ENCODE data around the gene TANGO2. TPM values are rescaled to one million over a fixed set of nuclear protein-coding genes. Genes with fewer than 3 reads are reported as not detected.

The TANGO2 gene
- polyA plus RNA-seq, 1 donor from 2014 or later: 12.7 TPM

DNA sequence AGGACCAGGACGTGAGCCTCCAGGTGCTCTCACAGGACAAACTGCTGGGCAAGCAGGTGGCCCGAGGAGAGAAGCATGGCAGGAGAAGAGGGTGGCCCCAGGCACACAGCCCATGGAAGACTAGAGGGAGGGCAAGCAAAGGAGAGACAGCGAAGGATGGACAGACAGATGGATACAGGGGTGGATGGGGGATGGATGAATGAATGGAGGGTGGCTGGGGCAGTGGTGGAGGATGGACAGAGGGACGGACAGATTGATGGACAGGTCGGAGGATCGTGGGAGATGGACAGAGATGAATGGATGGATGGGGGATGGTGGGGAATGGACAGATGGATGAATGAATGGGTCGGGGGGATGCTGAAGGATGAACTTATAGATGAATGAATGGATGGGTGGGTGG, 27.0 kb upstream of the TANGO2 start:
- Histone ChIP-seq H3K27me3 (ENCODE audit: insufficient read depth, low read depth, low read length) (no peaks in the 10 kb centered on the region), H3F3A (ENCODE audit: insufficient read depth, low read length, poor library complexity, severe bottlenecking) (no peaks in the 10 kb centered on the region), H3K9me2 (ENCODE audit: insufficient read depth, low read length) (no peaks in the 10 kb centered on the region), H3K9ac (ENCODE audit: low read length) (no peak overlapping the region), H3K9me3 (ENCODE audit: low read length) (no peaks in the 10 kb centered on the region), H4K20me1 (ENCODE audit: insufficient read depth) (no peaks in the 10 kb centered on the region), H3K4me2 (ENCODE audit: low read length) (no peak overlapping the region), H3K79me2 (replicated peaks; ENCODE audit: insufficient read depth, low read length) (no peaks in the 10 kb centered on the region), H3K36me3 (ENCODE audit: insufficient read depth, low read length) (no peaks in the 10 kb centered on the region), H3K27ac (ENCODE audit: low read length) (no peak overlapping the region), H2AFZ (ENCODE audit: low read depth, low read length) (no peak overlapping the region), H3K4me3 (ENCODE audit: low read length) (no peak overlapping the region)
- no peak for TF ChIP-seq RAD21 (conservative IDR thresholded peaks at IDR 0.05)
- TF ChIP-seq TAF1 (IDR thresholded peaks at IDR 0.05; ENCODE audit: low read depth): no peak
- no peak for TF ChIP-seq CTCF (IDR thresholded peaks at IDR 0.05; ENCODE audit: poor library complexity, severe bottlenecking)
- TF ChIP-seq POLR2AphosphoS5 (IDR thresholded peaks at IDR 0.05): no peak
- TF ChIP-seq, protein P1, sequence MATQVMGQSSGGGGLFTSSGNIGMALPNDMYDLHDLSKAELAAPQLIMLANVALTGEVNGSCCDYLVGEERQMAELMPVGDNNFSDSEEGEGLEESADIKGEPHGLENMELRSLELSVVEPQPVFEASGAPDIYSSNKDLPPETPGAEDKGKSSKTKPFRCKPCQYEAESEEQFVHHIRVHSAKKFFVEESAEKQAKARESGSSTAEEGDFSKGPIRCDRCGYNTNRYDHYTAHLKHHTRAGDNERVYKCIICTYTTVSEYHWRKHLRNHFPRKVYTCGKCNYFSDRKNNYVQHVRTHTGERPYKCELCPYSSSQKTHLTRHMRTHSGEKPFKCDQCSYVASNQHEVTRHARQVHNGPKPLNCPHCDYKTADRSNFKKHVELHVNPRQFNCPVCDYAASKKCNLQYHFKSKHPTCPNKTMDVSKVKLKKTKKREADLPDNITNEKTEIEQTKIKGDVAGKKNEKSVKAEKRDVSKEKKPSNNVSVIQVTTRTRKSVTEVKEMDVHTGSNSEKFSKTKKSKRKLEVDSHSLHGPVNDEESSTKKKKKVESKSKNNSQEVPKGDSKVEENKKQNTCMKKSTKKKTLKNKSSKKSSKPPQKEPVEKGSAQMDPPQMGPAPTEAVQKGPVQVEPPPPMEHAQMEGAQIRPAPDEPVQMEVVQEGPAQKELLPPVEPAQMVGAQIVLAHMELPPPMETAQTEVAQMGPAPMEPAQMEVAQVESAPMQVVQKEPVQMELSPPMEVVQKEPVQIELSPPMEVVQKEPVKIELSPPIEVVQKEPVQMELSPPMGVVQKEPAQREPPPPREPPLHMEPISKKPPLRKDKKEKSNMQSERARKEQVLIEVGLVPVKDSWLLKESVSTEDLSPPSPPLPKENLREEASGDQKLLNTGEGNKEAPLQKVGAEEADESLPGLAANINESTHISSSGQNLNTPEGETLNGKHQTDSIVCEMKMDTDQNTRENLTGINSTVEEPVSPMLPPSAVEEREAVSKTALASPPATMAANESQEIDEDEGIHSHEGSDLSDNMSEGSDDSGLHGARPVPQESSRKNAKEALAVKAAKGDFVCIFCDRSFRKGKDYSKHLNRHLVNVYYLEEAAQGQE (IDR thresholded peaks at IDR 0.05; ENCODE audit: borderline replicate concordance): no peak
- TF ChIP-seq MXI1 (conservative IDR thresholded peaks at IDR 0.05; ENCODE audit: poor library complexity, severe bottlenecking): no peak
- TF ChIP-seq EZH2 (IDR thresholded peaks at IDR 0.05; ENCODE audit: borderline replicate concordance, insufficient read depth, low read length, poor library complexity, severe bottlenecking): no peak
- no peak for TF ChIP-seq SMC3 (conservative IDR thresholded peaks at IDR 0.05; ENCODE audit: poor library complexity)
- no peak for TF ChIP-seq EP300 (conservative IDR thresholded peaks at IDR 0.05; ENCODE audit: poor library complexity, severe bottlenecking)

DNA sequence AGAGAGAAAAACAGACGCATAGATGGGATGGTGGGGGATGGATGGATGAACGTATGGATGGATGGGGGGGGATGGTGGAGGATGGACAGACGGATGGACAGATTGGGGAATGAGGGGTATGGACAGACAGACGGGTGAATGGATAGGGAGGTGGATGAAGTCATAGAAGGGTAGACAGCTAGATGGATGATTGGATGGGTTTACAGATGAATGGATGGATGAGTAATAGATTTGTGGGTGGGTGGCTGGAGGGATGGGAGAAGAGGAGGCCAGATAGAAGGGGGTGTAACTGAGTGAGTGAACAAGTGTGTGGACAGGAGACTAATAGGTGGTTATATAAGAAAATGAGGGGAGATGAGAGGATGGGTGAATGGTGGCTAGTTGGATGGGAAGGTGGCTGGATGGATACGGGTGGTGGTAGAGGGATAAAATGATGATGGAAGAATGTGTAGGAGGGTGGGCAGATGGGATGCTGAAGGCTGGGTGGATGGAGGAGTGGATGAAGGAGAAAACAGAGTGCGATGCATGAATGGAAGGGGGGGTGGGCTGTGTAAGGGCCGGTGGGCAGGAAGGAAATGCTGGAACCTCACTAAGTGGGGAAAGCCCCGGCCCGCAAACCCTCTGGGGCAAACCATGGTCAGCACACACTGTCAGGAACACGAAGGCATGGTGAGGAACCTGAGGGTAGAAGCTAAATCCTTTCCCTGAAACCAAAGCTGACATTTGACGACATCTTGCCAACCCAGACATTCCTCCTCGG, 25.9 kb upstream of the TANGO2 start:
- H3K36me3 ChIP-seq (ENCODE audit: insufficient read depth, low read length): no peaks in the 10 kb centered on the region
- no peaks in the 10 kb centered on the region for H4K20me1 ChIP-seq (ENCODE audit: insufficient read depth)
- H3F3A ChIP-seq (ENCODE audit: insufficient read depth, low read length, poor library complexity, severe bottlenecking): no peaks in the 10 kb centered on the region
- H3K9me2 ChIP-seq (ENCODE audit: insufficient read depth, low read length): no peaks in the 10 kb centered on the region
- H3K79me2 ChIP-seq (replicated peaks; ENCODE audit: insufficient read depth, low read length): no peaks in the 10 kb centered on the region
- H3K27me3 ChIP-seq (ENCODE audit: insufficient read depth, low read depth, low read length): no peaks in the 10 kb centered on the region
- no peak overlapping the region for H3K4me3 ChIP-seq (ENCODE audit: low read length)
- no peak overlapping the region for H2AFZ ChIP-seq (ENCODE audit: low read depth, low read length)
- no peak overlapping the region for H3K4me2 ChIP-seq (ENCODE audit: low read length)
- H3K9ac ChIP-seq (ENCODE audit: low read length): no peak overlapping the region
- no peak for TF ChIP-seq EP300 (conservative IDR thresholded peaks at IDR 0.05; ENCODE audit: poor library complexity, severe bottlenecking)
- TF ChIP-seq MXI1 (conservative IDR thresholded peaks at IDR 0.05; ENCODE audit: poor library complexity, severe bottlenecking): no peak
- TF ChIP-seq CTCF (IDR thresholded peaks at IDR 0.05; ENCODE audit: poor library complexity, severe bottlenecking): no peak
- no peak for TF ChIP-seq SMC3 (conservative IDR thresholded peaks at IDR 0.05; ENCODE audit: poor library complexity)
- TF ChIP-seq TAF1 (IDR thresholded peaks at IDR 0.05; ENCODE audit: low read depth): no peak
- TF ChIP-seq RAD21 (conservative IDR thresholded peaks at IDR 0.05): no peak
- no peak for TF ChIP-seq POLR2AphosphoS5 (IDR thresholded peaks at IDR 0.05)
- TF ChIP-seq, protein P1 (IDR thresholded peaks at IDR 0.05; ENCODE audit: borderline replicate concordance): no peak
- TF ChIP-seq EZH2 (IDR thresholded peaks at IDR 0.05; ENCODE audit: borderline replicate concordance, insufficient read depth, low read length, poor library complexity, severe bottlenecking): no peak
- no peaks in the 10 kb centered on the region for H3K9me3 ChIP-seq (ENCODE audit: low read length)
- H3K27ac ChIP-seq (ENCODE audit: low read length): no peak overlapping the region

Data from neural cell (in vitro differentiated cells).